Fibroblast of lung (primary cell): ENCODE data around the gene CENPP. TPM values are rescaled to one million over a fixed set of nuclear protein-coding genes. Genes with fewer than 3 reads are reported as not detected.

Experiments
- DNase-seq, 2 donors: peaks; one replicate each; pipeline versions ENCODE4 v3.0.0 to v3.0.0-alpha.2; 2010; ENCODE audit warnings: low read depth in 2 of 2
- H2AFZ ChIP-seq: 2 replicates; pipeline ENCODE4 v1.5.1; 2012; ENCODE audit warnings: low read length, control low read depth, inconsistent platforms
- H3K27ac ChIP-seq: 2 replicates; pipeline ENCODE4 v1.5.1; 2011; ENCODE audit warnings: low read length, control low read depth; ENCODE audit not compliant: insufficient read depth
- H3K27me3 ChIP-seq: 2 replicates; pipeline ENCODE4 v1.5.1; 2011; ENCODE audit warnings: mild to moderate bottlenecking, low read length; ENCODE audit not compliant: control insufficient read depth, insufficient read depth
- H3K36me3 ChIP-seq: 2 replicates; pipeline ENCODE4 v1.5.1; 2011; ENCODE audit warnings: low read length; ENCODE audit not compliant: control insufficient read depth, insufficient read depth
- H3K4me1 ChIP-seq: 2 replicates; pipeline ENCODE4 v1.5.1; 2011; ENCODE audit warnings: low read length; ENCODE audit not compliant: control insufficient read depth, insufficient read depth; ENCODE audit errors: extremely low read depth
- H3K4me2 ChIP-seq: 2 replicates; pipeline ENCODE4 v1.5.1; 2011; ENCODE audit warnings: low read length, control low read depth; ENCODE audit not compliant: insufficient read depth; ENCODE audit errors: extremely low read depth
- H3K4me3 ChIP-seq, 4 experiments: fragments of 200-600 bp in 1 of 4; sonication (generic) in 1 of 4; replicated peaks in 1 of 4; 2 replicates each; pipeline ENCODE4 v1.5.1; 2011 to 2016; ENCODE audit warnings: low read length in 4 of 4, low read depth in 3 of 4, mild to moderate bottlenecking in 3 of 4, control low read depth in 2 of 4, inconsistent platforms in 1 of 4, mixed read lengths in 1 of 4; ENCODE audit not compliant: insufficient read depth in 1 of 4; ENCODE audit errors: control extremely low read depth in 1 of 4
- H3K79me2 ChIP-seq: 2 replicates; pipeline ENCODE4 v1.5.1; 2012; ENCODE audit warnings: mild to moderate bottlenecking, low read length, inconsistent platforms; ENCODE audit not compliant: control insufficient read depth, insufficient read depth
- H3K9ac ChIP-seq: 2 replicates; pipeline ENCODE4 v1.5.1; 2011; ENCODE audit warnings: mild to moderate bottlenecking, low read length, control low read depth; ENCODE audit not compliant: insufficient read depth
- H3K9me3 ChIP-seq: 2 replicates; pipeline ENCODE4 v1.5.1; 2012; ENCODE audit warnings: low read depth, low read length; ENCODE audit not compliant: control insufficient read depth, insufficient read depth
- H4K20me1 ChIP-seq: 2 replicates; pipeline ENCODE4 v1.5.1; 2011; ENCODE audit warnings: low read length; ENCODE audit not compliant: control insufficient read depth, insufficient read depth; ENCODE audit errors: extremely low read depth
- CTCF ChIP-seq, 2 donors: IDR thresholded peaks in 1 of 2; conservative IDR thresholded peaks in 1 of 2; 1 replicate in 1 of 2; 2 replicates in 1 of 2; pipeline ENCODE4 v1.5.1; 2011 to 2012; ENCODE audit warnings: low read length in 2 of 2, control low read depth in 1 of 2, inconsistent platforms in 1 of 2, low read depth in 1 of 2, mild to moderate bottlenecking in 1 of 2
- EZH2 ChIP-seq: IDR thresholded peaks from 2 replicates; pipeline ENCODE4 v1.5.1; 2012; ENCODE audit warnings: low read length, control low read depth, mild to moderate bottlenecking; ENCODE audit errors: missing control alignments
- polyA plus RNA-seq, 2 donors: library from polyadenylated mRNA; depleted of rRNA in 1 of 2; stranded (reverse) in 1 of 2; unstranded in 1 of 2; fragments of >200 nt; gene quantifications; 2 replicates each; pipeline ENCODE4 v1.2.1, GENCODE V29; 2011 to 2012; ENCODE audit warnings: missing spikeins in 1 of 2
- total RNA-seq: library from RNA; depleted of rRNA; stranded (reverse); fragments of >200 nt; gene quantifications from 2 replicates; pipeline ENCODE4 v1.2.1, GENCODE V29; 2014

Gene CENPP
- total and polyA plus RNA-seq, 2 donors (not counting 1 experiment from before 2014, with no cell fraction given): 1.7 to 2.4 TPM

- Histone ChIP-seq H4K20me1 (no peaks in the 10 kb centered on the region), H3K4me2 (no peak overlapping the region)
- TF ChIP-seq EZH2 (no peak), CTCF (conservative IDR thresholded peaks at IDR 0.05 in 1 of 2, IDR thresholded peaks at IDR 0.05 in 1 of 2; ENCODE audit: low read depth in 1 of 2, low read length in 2 of 2) (no peak)
These were observed 283.2 kb downstream of the CENPP start for GRCh38 chr9:92608909-92609445.

GRCh38 chr9:92610470-92611420 lies 285.0 kb downstream of the CENPP start:
- Histone ChIP-seq H3K79me2 (no peaks in the 10 kb centered on the region), H3K4me1 (peaks cover 34% of the 10 kb centered on the region), H3K27me3 (no peaks in the 10 kb centered on the region), H3K36me3 (peaks cover 12% of the 10 kb centered on the region), H3K9me3 (no peaks in the 10 kb centered on the region), H3K4me2 (peak overlapping the region; percentile 9), H2AFZ (no peak overlapping the region), H3K4me3 (no peak overlapping the region), H3K27ac (peak overlapping the region; percentile 68), H3K9ac (peak overlapping the region; percentile 62), H4K20me1 (no peaks in the 10 kb centered on the region)
- no peak for DNase-seq
- TF ChIP-seq EZH2 (no peak), CTCF (conservative IDR thresholded peaks at IDR 0.05 in 1 of 2, IDR thresholded peaks at IDR 0.05 in 1 of 2; ENCODE audit: low read depth in 1 of 2, low read length in 2 of 2) (no peak)

More at GRCh38 chr9:92608909-92609445, 283.2 kb downstream of the CENPP start:
- no peak overlapping the region for H2AFZ ChIP-seq
- H3K27me3 ChIP-seq: no peaks in the 10 kb centered on the region
- no peaks in the 10 kb centered on the region for H3K79me2 ChIP-seq
- peaks cover 12% of the 10 kb centered on the region for H3K36me3 ChIP-seq
- peak overlapping the region; percentile 30 for H3K27ac ChIP-seq
- peaks cover 23% of the 10 kb centered on the region for H3K4me1 ChIP-seq
- DNase-seq: peak in 1 of 2 donors; percentile 39
- peak overlapping the region; percentile 18 for H3K9ac ChIP-seq
- H3K4me3 ChIP-seq: no peak overlapping the region
- no peaks in the 10 kb centered on the region for H3K9me3 ChIP-seq

- Histone ChIP-seq H3K4me3 (no peak overlapping the region), H3K79me2 (no peaks in the 10 kb centered on the region), H4K20me1 (no peaks in the 10 kb centered on the region), H3K4me2 (no peak overlapping the region), H3K9me3 (no peaks in the 10 kb centered on the region), H3K9ac (no peak overlapping the region), H2AFZ (no peak overlapping the region), H3K4me1 (peaks cover 38% of the 10 kb centered on the region), H3K27ac (no peak overlapping the region), H3K27me3 (no peaks in the 10 kb centered on the region), H3K36me3 (peaks cover 12% of the 10 kb centered on the region)
- DNase-seq: no peak
- TF ChIP-seq CTCF (conservative IDR thresholded peaks at IDR 0.05 in 1 of 2, IDR thresholded peaks at IDR 0.05 in 1 of 2; ENCODE audit: low read depth in 1 of 2, low read length in 2 of 2): no peak
- no peak for TF ChIP-seq EZH2
These were observed 286.0 kb downstream of the CENPP start for GRCh38 chr9:92611621-92612285.
